Nephron progenitor cell (in vitro differentiated cells): ENCODE measurements around the gene LHFPL5.

Experiments used
- DNase-seq: peaks from one replicate; pipeline ENCODE4 v3.0.0; 2021
- H3K27ac Mint-ChIP-seq: 2 replicates; pipeline ENCODE4 v1.8.0; 2021; ENCODE audit warnings: mild to moderate bottlenecking, moderate library complexity, mixed read lengths
- H3K27me3 Mint-ChIP-seq: 2 replicates; pipeline ENCODE4 v1.8.0; 2021; ENCODE audit warnings: mild to moderate bottlenecking, low read depth, mixed read lengths; ENCODE audit not compliant: poor library complexity
- H3K36me3 Mint-ChIP-seq: 2 replicates; pipeline ENCODE4 v1.8.0; 2021; ENCODE audit warnings: low read depth, mixed read lengths
- H3K4me1 Mint-ChIP-seq: 2 replicates; pipeline ENCODE4 v1.8.0; 2021; ENCODE audit warnings: mixed read lengths
- H3K4me3 Mint-ChIP-seq: 2 replicates; pipeline ENCODE4 v1.8.0; 2021; ENCODE audit warnings: mild to moderate bottlenecking, moderate library complexity, mixed read lengths
- H3K9me3 Mint-ChIP-seq: 2 replicates; pipeline ENCODE4 v1.8.0; 2021; ENCODE audit warnings: mild to moderate bottlenecking, moderate library complexity, mixed read lengths
- CTCF ChIP-seq: fragments of 200-600 bp; sonication (generic); IDR thresholded peaks from 2 replicates; pipeline ENCODE4 v1.5.0; 2021; ENCODE audit warnings: antibody characterized with exemption

LHFPL5 gene

GRCh38 chr6:35787266-35788218, 17.6 kb upstream of the LHFPL5 start:
- H3K4me1 Mint-ChIP-seq, result no peaks in the 10 kb centered on the region

DNA sequence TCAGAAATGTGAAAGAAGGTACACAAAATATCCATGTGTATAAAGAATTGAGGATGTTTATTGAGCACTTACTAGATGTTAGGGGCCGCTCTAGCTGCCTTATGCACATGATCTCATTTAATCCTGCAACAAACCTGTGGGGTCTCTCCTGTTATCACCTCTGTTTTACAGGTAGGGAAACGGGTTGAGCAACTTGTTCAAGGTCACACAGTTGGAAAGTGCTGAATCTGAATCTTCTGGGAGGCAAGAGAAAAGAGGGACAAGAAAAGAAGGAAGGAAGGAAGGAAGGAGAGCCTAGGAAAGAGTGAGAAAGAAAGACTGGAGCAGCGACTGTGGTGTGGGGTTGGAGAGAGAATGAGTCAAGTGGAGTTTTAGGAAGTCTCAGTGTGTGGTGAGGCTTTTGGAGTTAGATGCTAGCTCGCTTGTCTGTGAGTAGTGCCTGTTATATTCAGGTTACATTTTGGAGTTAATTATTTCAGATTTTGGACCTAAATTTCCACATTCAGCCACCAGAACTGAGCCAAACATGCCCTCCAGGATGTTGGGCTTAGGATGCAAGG, 16.6 kb upstream of the LHFPL5 start:
- no peaks in the 10 kb centered on the region for H3K36me3 Mint-ChIP-seq
- no peak overlapping the region for H3K4me3 Mint-ChIP-seq
- no peak overlapping the region for H3K27ac Mint-ChIP-seq
- TF ChIP-seq CTCF, result no peak
- H3K9me3 Mint-ChIP-seq, result no peaks in the 10 kb centered on the region
- DNase-seq, result no peak
- peaks cover 37% of the 10 kb centered on the region for H3K27me3 Mint-ChIP-seq
- H3K4me1 Mint-ChIP-seq, result no peaks in the 10 kb centered on the region

More at GRCh38 chr6:35787266-35788218, 17.6 kb upstream of the LHFPL5 start:
- H3K27me3 Mint-ChIP-seq, result peaks cover 37% of the 10 kb centered on the region
- H3K36me3 Mint-ChIP-seq, result no peaks in the 10 kb centered on the region
- DNase-seq, result no peak
- no peak overlapping the region for H3K4me3 Mint-ChIP-seq
- TF ChIP-seq CTCF, result no peak
- no peaks in the 10 kb centered on the region for H3K9me3 Mint-ChIP-seq
- H3K27ac Mint-ChIP-seq, result no peak overlapping the region

- Mint-ChIP-seq H3K4me1 (no peaks in the 10 kb centered on the region), H3K27ac (no peak overlapping the region), H3K4me3 (no peak overlapping the region), H3K9me3 (no peaks in the 10 kb centered on the region), H3K27me3 (peaks cover 30% of the 10 kb centered on the region), H3K36me3 (no peaks in the 10 kb centered on the region)
- DNase-seq, result no peak
- no peak for TF ChIP-seq CTCF
These were observed 14.5 kb upstream of the LHFPL5 start for GRCh38 chr6:35790683-35791082.

- no peak overlapping the region for H3K27ac Mint-ChIP-seq
- no peak for TF ChIP-seq CTCF
- no peak for DNase-seq
- no peaks in the 10 kb centered on the region for H3K36me3 Mint-ChIP-seq
- H3K4me3 Mint-ChIP-seq, result no peak overlapping the region
- no peaks in the 10 kb centered on the region for H3K9me3 Mint-ChIP-seq
- H3K27me3 Mint-ChIP-seq, result peaks cover 9% of the 10 kb centered on the region
- H3K4me1 Mint-ChIP-seq, result peaks cover 12% of the 10 kb centered on the region
These were observed 10.4 kb upstream of the LHFPL5 start for GRCh38 chr6:35794536-35795452.

- no peaks in the 10 kb centered on the region for H3K9me3 Mint-ChIP-seq
These were observed 9.6 kb upstream of the LHFPL5 start for GRCh38 chr6:35795453-35796071.

More at GRCh38 chr6:35795453-35796071, 9.6 kb upstream of the LHFPL5 start:
- no peak for TF ChIP-seq CTCF
- DNase-seq, result no peak
- H3K27ac Mint-ChIP-seq, result no peak overlapping the region
- H3K27me3 Mint-ChIP-seq, result peaks cover 8% of the 10 kb centered on the region
- peaks cover 12% of the 10 kb centered on the region for H3K4me1 Mint-ChIP-seq
- no peaks in the 10 kb centered on the region for H3K36me3 Mint-ChIP-seq
- H3K4me3 Mint-ChIP-seq, result no peak overlapping the region
